Urothelium cell line (cell line): ENCODE measurements around the gene MCF2L2.
"Not testable (repeated sequence)": the region's sequence is repeated elsewhere in the genome, so short reads cannot be mapped to it uniquely, and the experiment has no call there.

Experiments used
- DNase-seq: peaks from one replicate; pipeline ENCODE4 v3.0.0; 2011; ENCODE audit warnings: low spot score, mixed read lengths
- FAIRE-seq: peaks from 2 replicates; lab custom pipeline; 2011; peaks lifted over from hg19 to GRCh38; lab: Jason Lieb, UNC

MCF2L2 gene

GRCh38 chr3:183443395-183444385, 15.3 kb upstream of the MCF2L2 start:
- DNase-seq (no peak), FAIRE-seq (peak; percentile 13)

GRCh38 chr3:183442994-183443393, 14.6 kb upstream of the MCF2L2 start:
- no peak for FAIRE-seq
- no peak for DNase-seq

GRCh38 chr3:183440521-183440920, 12.1 kb upstream of the MCF2L2 start:
- FAIRE-seq, DNase-seq: not testable (repeated sequence)

- FAIRE-seq, result no peak
Observed at GRCh38 chr3:183439515-183439914, 11.1 kb upstream of the MCF2L2 start.

GRCh38 chr3:183438735-183439134, 10.3 kb upstream of the MCF2L2 start:
- DNase-seq (no peak), FAIRE-seq (no peak)

More at GRCh38 chr3:183439515-183439914, 11.1 kb upstream of the MCF2L2 start:
- DNase-seq, result no peak

- DNase-seq (no peak), FAIRE-seq (no peak)
Observed at GRCh38 chr3:183437666-183438564, 9.5 kb upstream of the MCF2L2 start.

GRCh38 chr3:183437061-183437460, 8.6 kb upstream of the MCF2L2 start:
- no peak for FAIRE-seq

GRCh38 chr3:183435661-183436060, 7.2 kb upstream of the MCF2L2 start:
- FAIRE-seq (no peak), DNase-seq (no peak)

More at GRCh38 chr3:183437061-183437460, 8.6 kb upstream of the MCF2L2 start:
- no peak for DNase-seq

GRCh38 chr3:183434992-183435391, 6.6 kb upstream of the MCF2L2 start:
- DNase-seq, result no peak
- FAIRE-seq, result no peak

- DNase-seq, result no peak
- no peak for FAIRE-seq
Observed at GRCh38 chr3:183434503-183434902, 6.1 kb upstream of the MCF2L2 start.

GRCh38 chr3:183430325-183430957, 2.0 kb upstream of the MCF2L2 start:
- no peak for DNase-seq
- FAIRE-seq, result no peak

GRCh38 chr3:183427876-183428446, 458 bp downstream of the MCF2L2 start:
- FAIRE-seq (no peak), DNase-seq (peak; percentile 64)

GRCh38 chr3:183427196-183427875, 1.1 kb downstream of the MCF2L2 start:
- no peak for FAIRE-seq
- DNase-seq, result no peak

- DNase-seq, result not testable (repeated sequence)
Observed at GRCh38 chr3:183418807-183419206, 9.6 kb downstream of the MCF2L2 start.

GRCh38 chr3:183411216-183411922, 17.1 kb downstream of the MCF2L2 start:
- FAIRE-seq (no peak), DNase-seq (no peak)

More at GRCh38 chr3:183418807-183419206, 9.6 kb downstream of the MCF2L2 start:
- FAIRE-seq, result not testable (repeated sequence)

GRCh38 chr3:183410759-183411158, 17.7 kb downstream of the MCF2L2 start:
- no peak for DNase-seq
- peak; percentile 30 for FAIRE-seq

- no peak for FAIRE-seq
- no peak for DNase-seq
Observed at GRCh38 chr3:183410280-183410679, 18.1 kb downstream of the MCF2L2 start.

- DNase-seq (no peak), FAIRE-seq (no peak)
Observed at GRCh38 chr3:183409219-183409618, 19.2 kb downstream of the MCF2L2 start.

- no peak for DNase-seq
- FAIRE-seq, result no peak
Observed at GRCh38 chr3:183401678-183402077, 26.7 kb downstream of the MCF2L2 start.
